WTC11 (cell line): ENCODE data around the gene NDUFB1. TPM values are rescaled to one million over a fixed set of nuclear protein-coding genes. Genes with fewer than 3 reads are reported as not detected.

ENCODE experiments used
- ATAC-seq: fragments of 200-7000 bp; cut with Tn5 transposase; 2 replicates; pipeline ENCODE4 v1.10.0; 2021; ENCODE audit warnings: mild to moderate bottlenecking, moderate library complexity
- CTCF ChIA-PET: fragments of 300-600 bp; sonication (Branson Sonifier 250); formaldehyde crosslinking; loops from one replicate; lab custom pipeline; 2021; ENCODE audit warnings: antibody characterized with exemption; lab: Charles Lee
- POLR2A ChIA-PET: fragments of 350-600 bp; sonication (Branson Sonifier 250); formaldehyde crosslinking; loops from one replicate; lab custom pipeline; 2021; ENCODE audit warnings: antibody characterized with exemption; lab: Charles Lee
- DNase-seq: peaks from one replicate; pipeline ENCODE4 v3.0.0; 2021; ENCODE audit warnings: low spot score
- H3K27ac Mint-ChIP-seq: 2 replicates; pipeline ENCODE4 v1.8.0; 2021; ENCODE audit warnings: mixed read lengths
- H3K27me3 Mint-ChIP-seq: 2 replicates; pipeline ENCODE4 v1.8.0; 2021; ENCODE audit warnings: low read depth, mild to moderate bottlenecking, moderate library complexity, mixed read lengths
- H3K36me3 Mint-ChIP-seq: 2 replicates; pipeline ENCODE4 v1.8.0; 2021; ENCODE audit warnings: mixed read lengths
- H3K4me1 Mint-ChIP-seq: 2 replicates; pipeline ENCODE4 v1.8.0; 2022; ENCODE audit warnings: mixed read lengths
- H3K4me3 Mint-ChIP-seq: 2 replicates; pipeline ENCODE4 v1.8.0; 2021; ENCODE audit warnings: mild to moderate bottlenecking, moderate library complexity, mixed read lengths
- H3K9me3 Mint-ChIP-seq: 2 replicates; pipeline ENCODE4 v1.8.0; 2021; ENCODE audit warnings: mixed read lengths
- ARID4B ChIP-seq: sonication (generic); formaldehyde crosslinking; IDR thresholded peaks from 2 replicates; pipeline ENCODE4 v1.8.0; 2023; ENCODE audit warnings: missing genetic modification reagents, mild to moderate bottlenecking, borderline replicate concordance
- CDX4 ChIP-seq: fragments of 250-450 bp; sonication (Bioruptor Pico); IDR thresholded peaks from 2 replicates; pipeline ENCODE4 v1.9.0; 2021; ENCODE audit warnings: moderate library complexity, mild to moderate bottlenecking, inconsistent platforms, borderline replicate concordance
- E2F4 ChIP-seq: sonication (generic); formaldehyde crosslinking; IDR thresholded peaks from 2 replicates; pipeline ENCODE4 v1.8.1; 2022; ENCODE audit warnings: low read depth, mild to moderate bottlenecking, moderate library complexity, missing genetic modification reagents, borderline replicate concordance
- FOXK1 ChIP-seq: sonication (generic); formaldehyde crosslinking; IDR thresholded peaks from 2 replicates; pipeline ENCODE4 v1.8.0; 2022; ENCODE audit warnings: mild to moderate bottlenecking, moderate library complexity, missing genetic modification reagents
- HMGA2 ChIP-seq: fragments of 250-450 bp; sonication (Bioruptor Pico); IDR thresholded peaks from 2 replicates; pipeline ENCODE4 v1.4.0; 2021; ENCODE audit warnings: mild to moderate bottlenecking, moderate library complexity
- MLX ChIP-seq: sonication (generic); formaldehyde crosslinking; IDR thresholded peaks from 2 replicates; pipeline ENCODE4 v1.8.1; 2023; ENCODE audit warnings: mild to moderate bottlenecking, missing genetic modification reagents, moderate library complexity
- NFE2L1 ChIP-seq: sonication (generic); formaldehyde crosslinking; IDR thresholded peaks from 2 replicates; pipeline ENCODE4 v1.8.1; 2023; ENCODE audit warnings: missing genetic modification reagents
- NR2C2 ChIP-seq: sonication (generic); formaldehyde crosslinking; IDR thresholded peaks from 2 replicates; pipeline ENCODE4 v1.8.0; 2022; ENCODE audit warnings: mild to moderate bottlenecking, missing genetic modification reagents
- SMAD4 ChIP-seq: sonication (generic); formaldehyde crosslinking; IDR thresholded peaks from 2 replicates; pipeline ENCODE4 v1.8.0; 2022; ENCODE audit warnings: mild to moderate bottlenecking, missing genetic modification reagents
- SOX15 ChIP-seq: fragments of 250-450 bp; sonication (Bioruptor Pico); IDR thresholded peaks from 2 replicates; pipeline ENCODE4 v1.9.0; 2021; ENCODE audit warnings: mild to moderate bottlenecking
- ZBTB21 ChIP-seq: sonication (generic); formaldehyde crosslinking; IDR thresholded peaks from 2 replicates; pipeline ENCODE4 v1.8.1; 2023; ENCODE audit warnings: mild to moderate bottlenecking, missing genetic modification reagents, borderline replicate concordance
- ZNF121 ChIP-seq: sonication (generic); formaldehyde crosslinking; IDR thresholded peaks from 2 replicates; pipeline ENCODE4 v1.8.0; 2023; ENCODE audit warnings: missing genetic modification reagents
- ZNF263 ChIP-seq: sonication (generic); formaldehyde crosslinking; IDR thresholded peaks from 2 replicates; pipeline ENCODE4 v1.8.1; 2022; ENCODE audit warnings: low read depth, mild to moderate bottlenecking, moderate library complexity, missing genetic modification reagents
- ZNF671 ChIP-seq: fragments of 250-450 bp; sonication (Bioruptor Pico); IDR thresholded peaks from 2 replicates; pipeline ENCODE4 v1.8.0; 2021; ENCODE audit warnings: mild to moderate bottlenecking
- total RNA-seq: library from RNA; stranded (reverse); gene quantifications from 3 replicates; pipeline ENCODE4 v1.2.3, GENCODE V29; 2021

The NDUFB1 gene
- total RNA-seq, 1 experiment from 2014 or later: 114 TPM

GRCh38 chr14:92105893-92106142 lies 15.7 kb downstream of the NDUFB1 start:
- H3K36me3 Mint-ChIP-seq: no peaks in the 10 kb centered on the region
- peak overlapping the region; percentile 100 for H3K4me3 Mint-ChIP-seq
- ChIA-PET POLR2A (interaction anchor here (1.9 to 4.0 kb wide), 2 partner anchors 16 to 66 kb away, joined by 12 to 30 read pairs; partner anchors contain the start of genes CPSF2, NDUFB1 and TRIP11), CTCF (interaction anchor here (0.5 to 4.2 kb wide), 18 partner anchors 14 to 585 kb away, joined by 3 to 91 read pairs (median 4); partner anchors contain the start of genes CPSF2, NDUFB1 and SLC24A4)
- ATAC-seq (no peak), DNase-seq (no peak)
- no peak for TF ChIP-seq NFE2L1 (CRISPR knock-in tag)
- TF ChIP-seq ZNF263: no peak
- no peak for TF ChIP-seq HMGA2 (CRISPR knock-in tag)
- TF ChIP-seq ARID4B (CRISPR knock-in tag): no peak
- no peak for TF ChIP-seq NR2C2 (CRISPR knock-in tag)
- no peak for TF ChIP-seq FOXK1 (CRISPR knock-in tag)
- TF ChIP-seq E2F4 (CRISPR knock-in tag): no peak
- TF ChIP-seq SOX15 (CRISPR knock-in tag): no peak
- no peaks in the 10 kb centered on the region for H3K27me3 Mint-ChIP-seq
- H3K9me3 Mint-ChIP-seq: no peaks in the 10 kb centered on the region
- H3K27ac Mint-ChIP-seq: peak overlapping the region; percentile 98
- H3K4me1 Mint-ChIP-seq: peaks cover 37% of the 10 kb centered on the region

DNA sequence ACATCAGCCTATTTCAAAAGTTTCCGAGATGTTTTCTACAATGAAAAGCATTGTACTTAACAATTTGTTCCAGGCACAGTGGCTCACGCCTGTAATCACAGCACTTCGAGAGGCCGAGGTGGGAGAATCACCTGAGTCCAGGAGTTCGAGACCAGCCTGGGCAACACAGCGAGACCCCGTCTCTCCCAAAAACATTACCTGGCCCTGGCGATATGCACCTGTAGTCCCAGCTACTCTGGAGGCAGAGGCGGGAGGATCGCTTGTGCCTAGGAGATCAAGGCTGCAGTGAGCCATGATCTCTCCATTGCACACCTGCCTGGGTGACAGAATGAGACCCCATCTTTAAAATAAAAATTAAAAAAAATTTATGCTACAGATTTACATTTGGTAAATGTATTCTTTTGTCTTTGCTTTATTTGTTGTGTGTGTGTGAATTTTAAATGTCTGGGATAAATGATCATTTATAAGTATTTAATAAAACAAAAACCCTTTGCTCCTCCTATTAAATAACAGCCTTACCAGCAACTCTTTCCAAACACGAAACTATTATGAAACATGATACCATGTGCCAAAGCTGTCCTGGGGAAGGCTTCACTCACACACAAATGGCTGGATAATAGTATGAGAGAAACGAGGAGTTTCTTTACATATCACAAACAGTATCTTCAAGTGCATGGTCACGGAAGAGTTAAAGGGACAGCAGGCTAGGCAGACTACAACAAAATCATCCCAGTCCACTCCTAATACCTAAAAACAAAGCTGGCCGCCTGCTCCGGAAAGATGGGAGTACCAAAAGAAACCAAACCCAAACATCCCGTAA lies 16.2 kb downstream of the NDUFB1 start:
- H3K4me3 Mint-ChIP-seq: peak overlapping the region; percentile 100
- no peaks in the 10 kb centered on the region for H3K9me3 Mint-ChIP-seq
- POLR2A ChIA-PET: interaction anchor here (1.9 to 4.0 kb wide), 2 partner anchors 17 to 65 kb away, joined by 12 to 30 read pairs; partner anchors contain the start of genes CPSF2, NDUFB1 and TRIP11
- H3K27me3 Mint-ChIP-seq: no peaks in the 10 kb centered on the region
- peaks cover 41% of the 10 kb centered on the region for H3K4me1 Mint-ChIP-seq
- peak overlapping the region; percentile 98 for H3K27ac Mint-ChIP-seq
- CTCF ChIA-PET: interaction anchor here (0.5 to 4.2 kb wide), 7 partner anchors 14 to 586 kb away, joined by 3 to 91 read pairs (median 4); partner anchors contain the start of genes CPSF2, NDUFB1 and SLC24A4
- no peaks in the 10 kb centered on the region for H3K36me3 Mint-ChIP-seq
- no peak for TF ChIP-seq ARID4B (CRISPR knock-in tag)
- no peak for TF ChIP-seq SMAD4
- peak; percentile 76; the same call in 1 of the 2 replicates for TF ChIP-seq ZNF121 (CRISPR knock-in tag)
- no peak for TF ChIP-seq MLX
- TF ChIP-seq ZNF671 (CRISPR knock-in tag): no peak
- no peak for TF ChIP-seq ZBTB21
- no peak for TF ChIP-seq CDX4 (CRISPR knock-in tag)
- DNase-seq (no peak), ATAC-seq (no peak)
